Peyer's patch (tissue), 4 donors: ENCODE results near the gene CARNS1. TPM values are rescaled to one million over a fixed set of nuclear protein-coding genes. Genes with fewer than 3 reads are reported as not detected.

Source experiments
- DNase-seq, 3 donors: peaks; one replicate each; pipeline ENCODE4 v3.0.0-alpha.2; 2017 to 2019
- H3K27ac ChIP-seq, 4 donors: fragments of 200-600 bp; sonication (generic); one replicate each; pipeline ENCODE4 v1.5.1; 2016 to 2019
- H3K27me3 ChIP-seq, 2 donors: fragments of 200-600 bp; sonication (generic); one replicate each; pipeline ENCODE4 v1.5.1; 2019
- H3K36me3 ChIP-seq, 3 donors: fragments of 200-600 bp; sonication (generic); one replicate each; pipeline ENCODE4 v1.5.1; 2016 to 2019
- H3K4me1 ChIP-seq, 4 donors: fragments of 200-600 bp; sonication (generic); one replicate each; pipeline ENCODE4 v1.5.1; 2016 to 2019
- H3K4me3 ChIP-seq, 4 donors: fragments of 200-600 bp; sonication (generic); 1 replicate in 3 of 4; 2 replicates in 1 of 4; pipeline ENCODE4 v1.5.1; 2016 to 2019; ENCODE audit warnings: mild to moderate bottlenecking in 1 of 4
- H3K9me3 ChIP-seq, 4 donors: fragments of 200-600 bp; sonication (generic); one replicate each; pipeline ENCODE4 v1.5.1; 2016 to 2019; ENCODE audit warnings: mild to moderate bottlenecking in 1 of 4
- CTCF ChIP-seq, 6 experiments: fragments of 450-650 bp in 4 of 6; fragments of 200-600 bp in 2 of 6; sonication (generic) in 1 of 6; IDR thresholded peaks; one replicate each; pipeline ENCODE4 v1.5.1; 2017 to 2019; ENCODE audit warnings: antibody characterized with exemption in 6 of 6, mild to moderate bottlenecking in 3 of 6, moderate library complexity in 1 of 6
- POLR2A ChIP-seq, 2 donors: fragments of 450-650 bp; IDR thresholded peaks; one replicate each; pipeline ENCODE4 v1.5.1; 2017; ENCODE audit warnings: antibody characterized with exemption in 2 of 2, mild to moderate bottlenecking in 2 of 2, moderate library complexity in 2 of 2
- total RNA-seq, 4 donors: library from RNA; depleted of rRNA; stranded (reverse); fragments of >200 nt; gene quantifications; one replicate each; pipeline ENCODE4 v1.1.0, GENCODE V29; 2016

CARNS1 gene
- total RNA-seq, 4 donors from 2014 or later, result 0.54 to 1.2 (median 0.83) TPM; not detected in 1

GRCh38 chr11:67382276-67383136, 33.0 kb upstream of the CARNS1 start:
- DNase-seq, result peak; percentile 82 to 94 (median 89)
- Histone ChIP-seq H3K27me3 (no peaks in the 10 kb centered on the region), H3K36me3 (no peaks in the 10 kb centered on the region), H3K4me1 (peaks cover 0 to 10% (median 7%) of the 10 kb centered on the region in 4 donors), H3K9me3 (no peaks in the 10 kb centered on the region), H3K4me3 (no peak overlapping the region), H3K27ac (peak overlapping the region in 1 of 4 donors; percentile 7)
- TF ChIP-seq POLR2A (IDR thresholded peaks at IDR 0.05) (peak in 1 of 2 donors; percentile 12), CTCF (IDR thresholded peaks at IDR 0.05) (peak; percentile 95 to 98 (median 98))

- H3K4me1 ChIP-seq, result peaks cover 0 to 10% (median 6%) of the 10 kb centered on the region in 4 donors
- no peak for TF ChIP-seq CTCF (IDR thresholded peaks at IDR 0.05)
- TF ChIP-seq POLR2A (IDR thresholded peaks at IDR 0.05), result no peak
- H3K4me3 ChIP-seq, result no peak overlapping the region
- no peak for DNase-seq
- H3K36me3 ChIP-seq, result no peaks in the 10 kb centered on the region
- no peak overlapping the region for H3K27ac ChIP-seq
- no peaks in the 10 kb centered on the region for H3K9me3 ChIP-seq
- H3K27me3 ChIP-seq, result no peaks in the 10 kb centered on the region
Observed at GRCh38 chr11:67384851-67385366, 30.6 kb upstream of the CARNS1 start.

DNA sequence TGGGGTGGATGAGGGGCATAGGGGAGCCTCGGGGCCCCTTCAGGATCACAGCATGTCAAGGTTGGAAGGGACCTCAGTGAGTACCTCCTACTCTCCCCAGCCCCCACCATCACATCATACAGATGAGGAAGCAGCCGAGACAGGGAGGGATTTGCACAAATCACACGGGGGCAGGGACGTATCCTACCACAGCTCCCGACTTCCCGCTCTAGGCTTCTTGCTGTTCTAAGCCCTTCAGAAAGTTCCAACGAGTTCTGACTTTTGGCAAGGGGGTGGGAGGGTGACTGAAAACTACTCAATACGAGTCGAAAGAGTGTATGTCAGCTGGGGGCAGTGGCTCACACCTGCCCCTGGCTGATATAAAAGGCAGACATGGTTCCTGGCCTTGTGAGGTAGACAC, 28.4 kb upstream of the CARNS1 start:
- H3K9me3 ChIP-seq, result no peaks in the 10 kb centered on the region
- H3K27me3 ChIP-seq, result no peaks in the 10 kb centered on the region
- no peak overlapping the region for H3K4me3 ChIP-seq
- H3K36me3 ChIP-seq, result no peaks in the 10 kb centered on the region
- TF ChIP-seq POLR2A (IDR thresholded peaks at IDR 0.05), result no peak
- peak in 1 of 3 donors; percentile 44 for DNase-seq
- peaks cover 0 to 20% (median 3%) of the 10 kb centered on the region in 4 donors for H3K4me1 ChIP-seq
- no peak overlapping the region for H3K27ac ChIP-seq

DNA sequence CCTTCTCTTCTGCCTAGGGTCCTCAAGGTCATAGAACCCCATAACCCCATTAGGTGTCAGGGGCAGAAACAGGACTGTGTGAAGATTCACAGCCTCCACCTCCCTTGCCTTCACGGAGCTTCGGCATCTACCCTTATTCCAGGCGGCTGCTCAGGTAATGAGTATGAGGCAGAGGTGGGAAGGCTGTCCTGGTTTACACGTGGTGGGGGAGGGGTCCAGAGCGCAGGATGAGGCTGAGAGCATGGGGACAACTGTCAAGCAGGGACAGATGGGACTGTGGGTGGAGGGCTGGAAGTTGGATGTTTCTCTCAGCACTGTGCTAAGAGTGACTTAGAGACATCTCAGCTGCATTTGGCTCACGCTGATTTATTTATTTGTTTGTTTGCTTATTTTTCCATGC, 28.0 kb upstream of the CARNS1 start:
- H3K4me3 ChIP-seq, result no peak overlapping the region
- no peaks in the 10 kb centered on the region for H3K9me3 ChIP-seq
- peaks cover 0 to 20% (median 4%) of the 10 kb centered on the region in 4 donors for H3K4me1 ChIP-seq

DNA sequence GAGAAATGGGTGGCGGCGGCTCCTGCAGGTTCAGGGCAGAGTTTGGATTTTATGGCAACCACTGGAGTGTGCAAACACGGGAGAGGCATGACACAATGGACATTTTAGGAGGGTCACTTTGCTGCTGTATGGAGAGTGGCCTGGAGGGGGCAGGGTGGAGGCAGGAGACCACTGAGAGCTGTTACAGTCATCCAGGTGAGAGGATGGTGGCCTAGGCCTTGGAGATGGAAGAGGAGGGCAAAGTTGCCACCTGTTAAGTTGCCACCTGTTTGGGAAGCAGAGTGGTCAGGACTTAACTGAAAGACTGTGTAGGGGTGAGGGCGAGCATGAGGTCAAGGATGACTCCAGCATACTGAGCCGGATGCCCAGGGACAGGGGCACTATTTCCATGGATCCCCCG, 26.0 kb upstream of the CARNS1 start:
- Histone ChIP-seq H3K4me1 (peaks cover 0 to 25% (median 5%) of the 10 kb centered on the region in 4 donors), H3K27me3 (no peaks in the 10 kb centered on the region), H3K36me3 (peaks cover 0 to 5% (median 0%) of the 10 kb centered on the region in 3 donors), H3K4me3 (no peak overlapping the region), H3K27ac (no peak overlapping the region), H3K9me3 (no peaks in the 10 kb centered on the region)
- peak; percentile 67 to 82 (median 71) for DNase-seq
- TF ChIP-seq POLR2A (IDR thresholded peaks at IDR 0.05) (no peak), CTCF (IDR thresholded peaks at IDR 0.05) (peak; percentile 34 to 55 (median 48))

More for the DNA sequence above, 28.0 kb upstream of the CARNS1 start:
- TF ChIP-seq POLR2A (IDR thresholded peaks at IDR 0.05) (no peak), CTCF (IDR thresholded peaks at IDR 0.05) (no peak)
- no peak for DNase-seq
- Histone ChIP-seq H3K36me3 (no peaks in the 10 kb centered on the region), H3K27me3 (no peaks in the 10 kb centered on the region), H3K27ac (no peak overlapping the region)

GRCh38 chr11:67390947-67391303, 24.6 kb upstream of the CARNS1 start:
- DNase-seq, result no peak
- Histone ChIP-seq H3K4me1 (peaks cover 0 to 25% (median 5%) of the 10 kb centered on the region in 4 donors), H3K4me3 (peak overlapping the region; percentile 80 to 98 (median 92)), H3K27me3 (no peaks in the 10 kb centered on the region), H3K27ac (peak overlapping the region; percentile 81 to 93 (median 86)), H3K36me3 (peaks cover 0 to 16% (median 0%) of the 10 kb centered on the region in 3 donors), H3K9me3 (no peaks in the 10 kb centered on the region)
- TF ChIP-seq CTCF (IDR thresholded peaks at IDR 0.05), result no peak
- TF ChIP-seq POLR2A (IDR thresholded peaks at IDR 0.05), result no peak
